Liver (tissue), 9 donors: ENCODE results near the gene VIPR2. TPM values are rescaled to one million over a fixed set of nuclear protein-coding genes. Genes with fewer than 3 reads are reported as not detected.

ENCODE experiments used
- DNase-seq: peaks from one replicate; pipeline ENCODE4 v3.0.0-alpha.2; 2017; ENCODE audit warnings: low spot score
- H3K27ac ChIP-seq, 2 donors: one replicate each; pipeline ENCODE4 v1.7.0; 2013; ENCODE audit warnings: inconsistent platforms in 2 of 2, low read length in 2 of 2, control low read depth in 1 of 2, low read depth in 1 of 2, mild to moderate bottlenecking in 1 of 2
- H3K27me3 ChIP-seq, 4 donors: one replicate each; pipeline versions ENCODE4 v1.6.1 to v1.7.0; 2013; ENCODE audit warnings: low read length in 3 of 4, inconsistent platforms in 1 of 4, mild to moderate bottlenecking in 1 of 4, moderate library complexity in 1 of 4; ENCODE audit not compliant: control insufficient read depth in 4 of 4, insufficient read depth in 4 of 4
- H3K36me3 ChIP-seq, 4 donors: one replicate each; pipeline versions ENCODE4 v1.6.1 to v1.7.0; 2013; ENCODE audit warnings: low read length in 3 of 4, mild to moderate bottlenecking in 3 of 4, low read depth in 1 of 4, moderate library complexity in 1 of 4; ENCODE audit not compliant: control insufficient read depth in 4 of 4, insufficient read depth in 3 of 4
- H3K4me1 ChIP-seq, 4 donors: one replicate each; pipeline versions ENCODE4 v1.6.1 to v1.7.0; 2013; ENCODE audit warnings: low read length in 3 of 4, mild to moderate bottlenecking in 3 of 4, moderate library complexity in 1 of 4; ENCODE audit not compliant: control insufficient read depth in 4 of 4, insufficient read depth in 4 of 4
- H3K4me3 ChIP-seq, 3 donors: one replicate each; pipeline versions ENCODE4 v1.6.1 to v1.7.0; 2013; ENCODE audit warnings: low read length in 3 of 3, control low read depth in 1 of 3, low read depth in 1 of 3, mild to moderate bottlenecking in 1 of 3
- H3K9ac ChIP-seq, 2 donors: one replicate each; pipeline ENCODE4 v1.7.0; 2013; ENCODE audit warnings: low read length in 2 of 2, mild to moderate bottlenecking in 2 of 2, moderate library complexity in 2 of 2, control low read depth in 1 of 2, low read depth in 1 of 2
- H3K9me3 ChIP-seq, 4 donors: one replicate each; pipeline versions ENCODE4 v1.6.1 to v1.7.0; 2013; ENCODE audit warnings: low read length in 3 of 4; ENCODE audit not compliant: control insufficient read depth in 4 of 4
- EGR1 ChIP-seq, 2 donors: IDR thresholded peaks; 2 replicates each; pipeline ENCODE4 v1.6.1; 2016 to 2018; ENCODE audit warnings: antibody characterized with exemption in 2 of 2, low read depth in 2 of 2
- FOXA1 ChIP-seq: IDR thresholded peaks from 2 replicates; pipeline ENCODE4 v1.6.1; 2016; ENCODE audit warnings: antibody characterized with exemption
- FOXA2 ChIP-seq: IDR thresholded peaks from 2 replicates; pipeline ENCODE4 v1.6.1; 2016; ENCODE audit warnings: antibody characterized with exemption
- GABPA ChIP-seq, 2 donors: IDR thresholded peaks in 1 of 2; conservative IDR thresholded peaks in 1 of 2; 2 replicates each; pipeline ENCODE4 v1.6.1; 2016; ENCODE audit warnings: antibody characterized with exemption in 2 of 2, mild to moderate bottlenecking in 1 of 2, moderate library complexity in 1 of 2
- HNF4A ChIP-seq, 2 donors: conservative IDR thresholded peaks; 2 replicates each; pipeline ENCODE4 v1.6.1; 2016; ENCODE audit warnings: antibody characterized with exemption in 2 of 2, mild to moderate bottlenecking in 2 of 2
- HNF4G ChIP-seq: IDR thresholded peaks from 2 replicates; pipeline ENCODE4 v1.6.1; 2016; ENCODE audit warnings: antibody characterized with exemption
- NR2F2 ChIP-seq: IDR thresholded peaks from 2 replicates; pipeline ENCODE4 v1.6.1; 2016; ENCODE audit warnings: antibody characterized with exemption
- RAD21 ChIP-seq, 2 donors: IDR thresholded peaks; 2 replicates each; pipeline ENCODE4 v1.6.1; 2016; ENCODE audit warnings: antibody characterized with exemption in 2 of 2, mild to moderate bottlenecking in 2 of 2
- REST ChIP-seq: IDR thresholded peaks from 2 replicates; pipeline ENCODE4 v1.6.1; 2016; ENCODE audit warnings: antibody characterized with exemption, mild to moderate bottlenecking
- RXRA ChIP-seq, 2 donors: IDR thresholded peaks; 2 replicates each; pipeline ENCODE4 v1.6.1; 2017 to 2018; ENCODE audit warnings: antibody characterized with exemption in 2 of 2, mild to moderate bottlenecking in 1 of 2
- SP1 ChIP-seq: IDR thresholded peaks from 2 replicates; pipeline ENCODE4 v1.6.1; 2018; ENCODE audit warnings: antibody characterized with exemption, mild to moderate bottlenecking
- YY1 ChIP-seq: IDR thresholded peaks from 2 replicates; pipeline ENCODE4 v1.6.1; 2016; ENCODE audit warnings: antibody characterized with exemption, mild to moderate bottlenecking
- WGBS: extraction: QIAGEN DNeasy Blood & Tissue Kit; methylation state at CpG from one replicate; pipeline ENCODE4 v1.1.7; 2013; 5-methylcytosine and 5-hydroxymethylcytosine counted together
- polyA plus RNA-seq, 2 donors: library from polyadenylated mRNA; stranded (reverse) in 1 of 2; unstranded in 1 of 2; fragments of 200-250 nt in 1 of 2; fragments of >200 nt in 1 of 2; fragmentation: Nextera tagmentation in 1 of 2; extraction: Ambion mirVana in 1 of 2; gene quantifications; one replicate each; pipeline versions ENCODE4 v1.2.1 to v1.2.3, GENCODE V29; 2013 to 2015
- total RNA-seq, 2 donors: library from RNA; depleted of rRNA; stranded (reverse); fragments of >200 nt; gene quantifications; one replicate each; pipeline ENCODE4 v1.2.3, GENCODE V29; 2014
- TF ChIP-seq, protein P1 (sequence below): IDR thresholded peaks from 2 replicates; pipeline ENCODE4 v1.6.1; 2016; ENCODE audit warnings: antibody characterized with exemption
- TF ChIP-seq, protein P2 (sequence below): fragments of 150-350 bp; IDR thresholded peaks from 2 replicates; pipeline ENCODE4 v1.5.1; 2017; ENCODE audit warnings: improper control_type of control experiment, low read depth, low read length; ENCODE audit not compliant: missing input control
- TF ChIP-seq, protein P3 (sequence below): IDR thresholded peaks from 2 replicates; pipeline ENCODE4 v1.6.1; 2016; ENCODE audit warnings: antibody characterized with exemption
- donor health status: healthy.
- donor health status: healthy.
- donor health status: healthy.
- donor health status: healthy.
- donor health status: healthy.

Gene VIPR2
- total and polyA plus RNA-seq, 4 donors: 0.05 to 0.17 (median 0.10) TPM; not detected in 1

- H3K9me3 ChIP-seq: no peaks in the 10 kb centered on the region
- WGBS: 66% methylated on average over 9 of the region's 9 CpGs
- H3K4me3 ChIP-seq: no peak overlapping the region
- no peak for DNase-seq
- H3K4me1 ChIP-seq: no peaks in the 10 kb centered on the region
- TF ChIP-seq GABPA (IDR thresholded peaks at IDR 0.05 in 1 of 2, conservative IDR thresholded peaks at IDR 0.05 in 1 of 2) (no peak), SP1 (no peak), HNF4A (conservative IDR thresholded peaks at IDR 0.05) (no peak), FOXA2 (no peak), NR2F2 (no peak), RAD21 (IDR thresholded peaks at IDR 0.05) (no peak), FOXA1 (no peak), EGR1 (IDR thresholded peaks at IDR 0.05; ENCODE audit: low read depth in 2 of 2) (no peak), REST (no peak), RXRA (IDR thresholded peaks at IDR 0.05) (no peak), HNF4G (no peak), YY1 (no peak)
- TF ChIP-seq, protein P1, sequence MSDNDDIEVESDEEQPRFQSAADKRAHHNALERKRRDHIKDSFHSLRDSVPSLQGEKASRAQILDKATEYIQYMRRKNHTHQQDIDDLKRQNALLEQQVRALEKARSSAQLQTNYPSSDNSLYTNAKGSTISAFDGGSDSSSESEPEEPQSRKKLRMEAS: no peak
- TF ChIP-seq, protein P2, sequence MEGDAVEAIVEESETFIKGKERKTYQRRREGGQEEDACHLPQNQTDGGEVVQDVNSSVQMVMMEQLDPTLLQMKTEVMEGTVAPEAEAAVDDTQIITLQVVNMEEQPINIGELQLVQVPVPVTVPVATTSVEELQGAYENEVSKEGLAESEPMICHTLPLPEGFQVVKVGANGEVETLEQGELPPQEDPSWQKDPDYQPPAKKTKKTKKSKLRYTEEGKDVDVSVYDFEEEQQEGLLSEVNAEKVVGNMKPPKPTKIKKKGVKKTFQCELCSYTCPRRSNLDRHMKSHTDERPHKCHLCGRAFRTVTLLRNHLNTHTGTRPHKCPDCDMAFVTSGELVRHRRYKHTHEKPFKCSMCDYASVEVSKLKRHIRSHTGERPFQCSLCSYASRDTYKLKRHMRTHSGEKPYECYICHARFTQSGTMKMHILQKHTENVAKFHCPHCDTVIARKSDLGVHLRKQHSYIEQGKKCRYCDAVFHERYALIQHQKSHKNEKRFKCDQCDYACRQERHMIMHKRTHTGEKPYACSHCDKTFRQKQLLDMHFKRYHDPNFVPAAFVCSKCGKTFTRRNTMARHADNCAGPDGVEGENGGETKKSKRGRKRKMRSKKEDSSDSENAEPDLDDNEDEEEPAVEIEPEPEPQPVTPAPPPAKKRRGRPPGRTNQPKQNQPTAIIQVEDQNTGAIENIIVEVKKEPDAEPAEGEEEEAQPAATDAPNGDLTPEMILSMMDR: no peak
- TF ChIP-seq, protein P3, sequence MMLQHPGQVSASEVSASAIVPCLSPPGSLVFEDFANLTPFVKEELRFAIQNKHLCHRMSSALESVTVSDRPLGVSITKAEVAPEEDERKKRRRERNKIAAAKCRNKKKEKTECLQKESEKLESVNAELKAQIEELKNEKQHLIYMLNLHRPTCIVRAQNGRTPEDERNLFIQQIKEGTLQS: no peak
- no peaks in the 10 kb centered on the region for H3K36me3 ChIP-seq
- H3K9ac ChIP-seq: no peak overlapping the region
- H3K27me3 ChIP-seq: peaks cover 0 to 3% (median 1%) of the 10 kb centered on the region in 4 donors
- no peak overlapping the region for H3K27ac ChIP-seq
These were observed 23.6 kb downstream of the VIPR2 start for GRCh38 chr7:159121068-159121467.

- Histone ChIP-seq H3K4me3 (no peak overlapping the region), H3K27me3 (peaks cover 0 to 3% (median 1%) of the 10 kb centered on the region in 4 donors), H3K9ac (no peak overlapping the region), H3K27ac (no peak overlapping the region), H3K36me3 (no peaks in the 10 kb centered on the region), H3K9me3 (no peaks in the 10 kb centered on the region), H3K4me1 (no peaks in the 10 kb centered on the region)
- no peak for DNase-seq
- 87% methylated on average over 7 of the region's 7 CpGs for WGBS
- no peak for TF ChIP-seq NR2F2
These were observed 24.1 kb downstream of the VIPR2 start for GRCh38 chr7:159120540-159120919.
